RWPE1 (cell line): ENCODE measurements around the gene CD300LG.

ENCODE experiments used
- CTCF ChIA-PET: fragments of 350-600 bp; sonication (Branson Sonifier 250); formaldehyde crosslinking; extraction: SDS; loops from one replicate; lab custom pipeline; 2021; lab: Yijun Ruan, JAX
- POLR2A ChIA-PET: fragments of 400-600 bp; formaldehyde crosslinking; extraction: SDS; loops from one replicate; lab custom pipeline; 2020; ENCODE audit warnings: antibody characterized with exemption; ENCODE audit not compliant: low non-redundant PET; lab: Yijun Ruan, JAX
- DNase-seq: peaks from one replicate; pipeline ENCODE4 v3.0.0; 2012; ENCODE audit warnings: low spot score
- H3K27ac ChIP-seq: fragments of 450-650 bp; 2 replicates; pipeline ENCODE4 v1.5.1; 2017
- CTCF ChIP-seq: fragments of 450-650 bp; conservative IDR thresholded peaks from 2 replicates; pipeline ENCODE4 v1.5.1; 2017; ENCODE audit warnings: low read depth, mild to moderate bottlenecking

Gene CD300LG

DNA sequence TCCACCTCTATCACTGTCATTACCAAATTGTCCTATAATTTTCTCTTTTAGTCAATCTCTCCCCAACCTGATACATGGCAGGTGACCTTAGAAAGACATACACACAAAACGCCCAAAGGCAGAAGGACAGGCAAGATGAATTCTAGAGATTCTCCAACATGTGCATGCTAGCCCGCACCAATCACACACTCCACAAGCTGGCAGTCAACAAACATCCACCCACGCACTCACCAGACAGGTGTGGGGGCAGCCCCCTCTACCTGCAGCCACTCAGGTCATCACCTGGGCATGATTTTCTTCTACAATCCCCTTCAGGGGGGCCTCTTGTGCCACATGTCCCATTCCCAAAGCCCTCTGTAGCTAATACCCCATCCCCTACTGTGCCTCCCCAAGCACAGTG lies 50.9 kb downstream of the CD300LG start:
- peak; percentile 81 for DNase-seq
- ChIA-PET POLR2A (no interaction called here), CTCF (interaction anchor here (0.6 to 8.5 kb wide), 2 partner anchors 19 to 84 kb away, joined by 3 to 56 read pairs; no protein-coding TSS in a partner anchor)
- TF ChIP-seq CTCF = no peak
- H3K27ac ChIP-seq = no peak overlapping the region

- POLR2A ChIA-PET = no interaction called here
- TF ChIP-seq CTCF = no peak
- H3K27ac ChIP-seq = no peak overlapping the region
- DNase-seq = no peak
- CTCF ChIA-PET = interaction anchor here (0.6 to 8.5 kb wide), 4 partner anchors 15 to 84 kb away, joined by 3 to 56 read pairs (median 4); no protein-coding TSS in a partner anchor
Measured at GRCh38 chr17:43898446-43898845, 51.5 kb downstream of the CD300LG start.

- CTCF ChIA-PET = interaction anchor here (1.1 to 8.5 kb wide), 2 partner anchors 10 to 21 kb away, joined by 6 to 56 read pairs; no protein-coding TSS in a partner anchor
- DNase-seq = peak; percentile 97
- no peak for TF ChIP-seq CTCF
- no peak overlapping the region for H3K27ac ChIP-seq
- POLR2A ChIA-PET = interaction anchor here (0.6 kb wide), 1 partner anchor 321 kb away, joined by 3 read pairs; no protein-coding TSS in a partner anchor
Measured at GRCh38 chr17:43900183-43900857, 53.3 kb downstream of the CD300LG start.

DNA sequence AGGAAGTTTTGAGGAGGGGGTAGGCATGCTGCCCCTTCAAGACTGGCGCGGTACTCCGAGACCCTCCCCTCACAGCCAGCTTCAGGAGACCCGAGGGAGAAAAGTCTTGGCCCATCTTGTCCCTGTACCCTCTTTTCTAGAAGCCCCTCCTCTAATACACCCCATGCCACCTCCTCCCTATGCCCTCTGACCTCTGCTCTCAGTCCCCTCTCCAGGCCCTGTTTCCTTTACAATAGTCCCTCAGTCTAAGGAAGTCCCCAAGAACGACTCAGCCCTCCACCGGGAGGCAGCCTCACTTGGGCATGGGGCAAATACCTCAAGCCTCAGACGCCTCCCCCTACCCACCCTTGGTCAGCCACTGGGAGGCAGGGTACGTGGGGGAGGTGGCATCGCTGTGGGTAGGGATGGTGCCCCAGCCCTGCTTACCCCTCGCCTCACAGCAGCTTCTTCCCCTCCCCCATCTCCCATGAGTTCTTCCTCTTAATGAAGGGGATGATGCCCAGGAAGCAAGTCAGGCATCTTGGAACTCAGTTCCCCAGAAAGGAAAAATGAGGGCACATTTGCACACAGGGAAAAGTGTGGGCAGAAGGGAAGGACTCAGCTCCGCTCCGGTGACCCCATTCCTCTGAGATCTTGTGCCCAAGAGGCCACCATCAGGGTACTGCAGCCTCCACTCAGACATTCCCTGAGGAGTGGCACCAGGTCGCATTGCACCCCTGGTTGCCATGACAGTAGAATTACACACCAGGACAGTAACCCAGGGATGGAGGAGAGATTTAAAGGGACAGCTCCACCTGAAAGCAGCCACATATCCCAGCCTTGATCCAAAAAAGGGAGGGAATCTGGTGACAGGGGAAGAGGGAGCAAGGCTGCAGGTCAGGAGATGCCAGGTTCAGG lies 54.1 kb downstream of the CD300LG start:
- DNase-seq = no peak
- CTCF ChIA-PET = interaction anchor here (0.6 to 8.5 kb wide), 2 partner anchors 22 to 93 kb away, joined by 3 to 56 read pairs; no protein-coding TSS in a partner anchor
- POLR2A ChIA-PET = no interaction called here
- H3K27ac ChIP-seq = no peak overlapping the region
- TF ChIP-seq CTCF = no peak

- ChIA-PET CTCF (interaction anchor here (0.7 to 8.5 kb wide), 2 partner anchors 8 to 23 kb away, joined by 4 to 56 read pairs; no protein-coding TSS in a partner anchor), POLR2A (no interaction called here)
- no peak for DNase-seq
- no peak for TF ChIP-seq CTCF
- H3K27ac ChIP-seq = no peak overlapping the region
Measured at GRCh38 chr17:43901861-43902589, 55.0 kb downstream of the CD300LG start.
